Large intestine (tissue), 3 donors: ENCODE data around the gene QRICH2. TPM values are rescaled to one million over a fixed set of nuclear protein-coding genes. Genes with fewer than 3 reads are reported as not detected.

ENCODE experiments used
- DNase-seq, 2 donors: peaks; one replicate each; pipeline versions ENCODE4 v3.0.0 to v3.0.0-alpha.2; 2013
- H3K27ac ChIP-seq: one replicate; pipeline ENCODE4 v1.5.1; 2013; ENCODE audit warnings: low read length
- H3K27me3 ChIP-seq: 2 replicates; pipeline ENCODE4 v1.6.1; 2013; ENCODE audit warnings: low read length; ENCODE audit not compliant: control insufficient read depth, insufficient read depth
- H3K36me3 ChIP-seq: 2 replicates; pipeline ENCODE4 v1.6.1; 2013; ENCODE audit warnings: low read length; ENCODE audit not compliant: control insufficient read depth, insufficient read depth
- H3K4me1 ChIP-seq: one replicate; pipeline ENCODE4 v1.6.1; 2013; ENCODE audit warnings: low read length; ENCODE audit not compliant: control insufficient read depth, insufficient read depth
- H3K4me3 ChIP-seq: one replicate; pipeline ENCODE4 v1.5.1; 2013; ENCODE audit warnings: low read length
- H3K9me3 ChIP-seq: one replicate; pipeline ENCODE4 v1.6.1; 2013; ENCODE audit warnings: mild to moderate bottlenecking, low read depth, low read length, moderate library complexity; ENCODE audit not compliant: control insufficient read depth
- WGBS: methylation state at CpG from one replicate; pipeline ENCODE4 v1.1.5; 2013; ENCODE audit warnings: low lambda C conversion rate; ENCODE audit not compliant: insufficient coverage; 5-methylcytosine and 5-hydroxymethylcytosine counted together
- polyA plus RNA-seq: library from polyadenylated mRNA; unstranded; fragments of 120-200 nt; gene quantifications from one replicate; pipeline ENCODE4 v1.2.1, GENCODE V29; 2013

Gene QRICH2
- polyA plus RNA-seq, 1 donor: 3.1 TPM

DNA sequence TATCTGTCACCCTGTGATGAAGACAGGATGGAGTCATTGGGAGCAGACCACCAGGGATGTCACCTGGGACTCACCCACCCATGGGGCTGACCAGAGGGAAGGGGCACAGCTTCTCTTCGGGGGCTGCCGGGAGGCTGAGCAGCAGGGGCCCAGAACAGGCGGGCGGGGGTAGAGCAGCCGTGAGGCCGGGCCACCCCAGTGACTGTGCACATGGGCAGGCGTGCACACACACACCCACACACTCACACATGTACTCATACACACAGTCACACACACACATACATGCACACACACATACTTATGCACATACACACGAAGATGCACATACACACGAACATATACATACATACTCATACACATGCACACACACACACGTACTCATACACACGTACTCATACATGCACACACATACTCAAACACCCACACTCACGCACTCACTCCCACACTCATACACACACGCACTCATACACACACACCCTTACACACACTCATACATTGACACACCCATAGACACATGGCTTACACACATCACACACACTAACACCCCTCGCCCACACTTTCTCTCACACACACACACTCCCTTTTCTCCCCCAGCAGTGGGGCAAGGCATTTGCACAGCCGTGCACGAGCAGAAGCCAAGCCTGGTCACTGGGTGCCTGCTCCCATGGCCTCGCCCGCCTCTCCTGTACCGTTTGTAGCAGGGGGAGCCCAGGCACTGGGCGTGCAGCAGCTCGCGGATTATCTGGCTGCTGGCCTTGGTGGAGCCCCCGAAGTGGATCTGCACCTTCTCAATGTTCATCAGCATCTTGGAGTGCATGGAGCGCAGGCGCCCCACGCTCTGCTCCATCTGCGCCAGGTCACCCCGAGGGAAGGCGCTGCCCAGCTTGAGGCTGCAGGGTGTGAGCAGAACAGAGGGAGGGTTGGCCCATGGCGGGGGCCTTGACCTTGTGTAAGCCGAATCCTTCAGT lies 30.5 kb downstream of the QRICH2 start:
- no CpG with 5 or more reads among the region's 31 CpGs for WGBS

DNA sequence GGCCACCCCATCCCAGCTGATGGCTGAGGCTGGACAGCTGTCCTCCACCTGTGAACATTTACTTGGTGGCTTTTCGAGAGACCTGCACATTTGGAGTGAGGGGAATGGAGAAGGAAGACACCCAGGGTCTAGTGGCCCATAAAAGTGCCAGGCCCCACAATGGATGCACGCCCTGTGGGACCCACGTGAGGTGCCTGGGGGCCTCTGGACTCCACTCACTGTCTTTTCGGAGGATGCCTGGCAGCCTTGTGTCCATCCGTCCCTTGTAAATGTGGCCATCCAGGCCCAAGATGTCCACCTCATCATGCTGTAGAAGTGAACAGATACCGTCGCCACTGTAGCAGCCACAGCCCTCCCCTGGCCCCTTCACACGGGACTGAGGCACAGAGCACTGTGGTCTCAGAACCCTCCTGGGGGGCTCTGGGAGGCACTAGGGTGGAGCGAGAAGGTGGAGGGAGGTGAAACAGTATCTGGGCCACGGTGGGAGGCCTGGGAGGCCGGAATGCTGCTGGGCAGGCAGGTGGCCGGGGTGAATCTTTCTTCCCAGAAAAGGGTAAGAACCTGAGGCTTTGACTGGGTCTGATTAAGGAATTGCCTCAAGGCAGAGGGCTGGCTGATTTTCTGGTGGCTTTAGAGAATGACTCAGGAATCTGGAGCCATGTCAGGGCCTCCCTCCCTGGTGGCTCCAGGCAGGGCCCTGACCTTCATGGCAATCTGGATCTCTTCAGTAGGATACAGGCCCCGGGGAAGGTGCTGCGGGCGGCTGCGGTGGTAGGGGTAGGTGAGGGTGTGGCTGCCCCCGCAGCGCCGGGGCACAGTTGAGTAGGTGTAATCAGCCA lies 31.4 kb downstream of the QRICH2 start:
- no peak overlapping the region for H3K27ac ChIP-seq
- no peak for DNase-seq
- no CpG with 5 or more reads among the region's 19 CpGs for WGBS
- no peaks in the 10 kb centered on the region for H3K27me3 ChIP-seq
- no peak overlapping the region for H3K4me3 ChIP-seq
- peaks cover 3% of the 10 kb centered on the region for H3K36me3 ChIP-seq
- H3K4me1 ChIP-seq: peaks cover 17% of the 10 kb centered on the region
- H3K9me3 ChIP-seq: no peaks in the 10 kb centered on the region

More for the DNA sequence above, 30.5 kb downstream of the QRICH2 start:
- Histone ChIP-seq H3K9me3 (no peaks in the 10 kb centered on the region), H3K27me3 (no peaks in the 10 kb centered on the region), H3K4me1 (peaks cover 8% of the 10 kb centered on the region), H3K27ac (no peak overlapping the region), H3K4me3 (no peak overlapping the region), H3K36me3 (peaks cover 3% of the 10 kb centered on the region)
- no peak for DNase-seq

DNA sequence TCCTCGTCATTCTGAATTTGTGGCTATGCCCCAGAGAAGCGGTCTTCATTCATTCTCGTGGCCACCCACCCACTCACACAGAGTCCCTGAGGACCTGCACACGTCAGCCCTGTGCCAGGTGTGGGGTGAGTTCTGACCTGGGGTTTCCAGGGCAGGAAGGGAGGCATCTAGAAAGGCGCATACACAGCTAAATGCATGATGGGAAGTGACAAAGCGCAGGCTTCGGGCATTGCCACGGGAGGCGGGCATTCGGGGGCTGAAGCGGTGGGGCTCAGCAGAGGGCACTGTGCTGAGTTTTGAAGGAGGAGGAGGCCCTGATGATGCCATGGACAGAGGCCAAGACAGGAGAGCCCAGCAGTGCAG lies 32.0 kb downstream of the QRICH2 start:
- DNase-seq: no peak
- WGBS: no CpG with 5 or more reads among the region's 11 CpGs
- H3K36me3 ChIP-seq: peaks cover 3% of the 10 kb centered on the region

DNA sequence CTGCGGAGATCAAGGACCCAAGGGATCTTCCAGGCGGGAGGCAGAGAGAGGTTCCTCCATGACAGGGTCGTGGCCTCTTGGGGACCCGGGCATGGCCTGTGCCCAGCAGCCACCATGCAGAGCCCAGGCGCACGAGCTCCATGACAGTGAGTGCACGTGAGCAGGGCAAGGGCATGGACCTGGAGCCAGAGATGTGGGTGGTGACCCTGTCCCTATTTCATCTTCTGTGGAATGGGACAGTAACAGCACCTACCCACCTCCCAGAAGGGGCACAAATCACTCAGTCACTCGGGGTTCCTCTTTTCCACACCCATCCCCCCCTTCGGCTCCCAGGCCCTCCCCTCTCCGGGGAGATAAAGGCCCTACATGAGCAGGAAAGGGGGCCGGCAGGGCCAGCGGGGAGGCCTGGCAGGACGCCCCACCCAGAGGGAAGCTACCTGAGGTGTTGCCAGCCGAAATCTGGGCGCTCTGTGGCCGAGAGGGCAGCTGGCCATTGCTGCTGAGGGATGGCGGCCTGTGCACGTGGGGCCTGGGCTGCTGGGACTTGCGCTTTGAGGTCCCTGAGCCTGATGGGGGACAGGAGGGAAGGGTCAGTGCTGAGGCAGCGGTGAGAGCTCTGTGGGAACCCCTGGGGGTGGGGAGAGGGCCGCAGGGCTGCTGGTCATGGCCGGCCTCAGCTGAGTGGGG lies 32.6 kb downstream of the QRICH2 start:
- Histone ChIP-seq H3K4me3 (no peak overlapping the region), H3K4me1 (peaks cover 28% of the 10 kb centered on the region), H3K27ac (no peak overlapping the region), H3K36me3 (peaks cover 7% of the 10 kb centered on the region), H3K27me3 (no peaks in the 10 kb centered on the region), H3K9me3 (no peaks in the 10 kb centered on the region)
- WGBS: no CpG with 5 or more reads among the region's 22 CpGs
- DNase-seq: no peak

More for the DNA sequence above, 32.0 kb downstream of the QRICH2 start:
- Histone ChIP-seq H3K27me3 (no peaks in the 10 kb centered on the region), H3K4me3 (no peak overlapping the region), H3K27ac (no peak overlapping the region), H3K4me1 (peaks cover 23% of the 10 kb centered on the region), H3K9me3 (no peaks in the 10 kb centered on the region)

DNA sequence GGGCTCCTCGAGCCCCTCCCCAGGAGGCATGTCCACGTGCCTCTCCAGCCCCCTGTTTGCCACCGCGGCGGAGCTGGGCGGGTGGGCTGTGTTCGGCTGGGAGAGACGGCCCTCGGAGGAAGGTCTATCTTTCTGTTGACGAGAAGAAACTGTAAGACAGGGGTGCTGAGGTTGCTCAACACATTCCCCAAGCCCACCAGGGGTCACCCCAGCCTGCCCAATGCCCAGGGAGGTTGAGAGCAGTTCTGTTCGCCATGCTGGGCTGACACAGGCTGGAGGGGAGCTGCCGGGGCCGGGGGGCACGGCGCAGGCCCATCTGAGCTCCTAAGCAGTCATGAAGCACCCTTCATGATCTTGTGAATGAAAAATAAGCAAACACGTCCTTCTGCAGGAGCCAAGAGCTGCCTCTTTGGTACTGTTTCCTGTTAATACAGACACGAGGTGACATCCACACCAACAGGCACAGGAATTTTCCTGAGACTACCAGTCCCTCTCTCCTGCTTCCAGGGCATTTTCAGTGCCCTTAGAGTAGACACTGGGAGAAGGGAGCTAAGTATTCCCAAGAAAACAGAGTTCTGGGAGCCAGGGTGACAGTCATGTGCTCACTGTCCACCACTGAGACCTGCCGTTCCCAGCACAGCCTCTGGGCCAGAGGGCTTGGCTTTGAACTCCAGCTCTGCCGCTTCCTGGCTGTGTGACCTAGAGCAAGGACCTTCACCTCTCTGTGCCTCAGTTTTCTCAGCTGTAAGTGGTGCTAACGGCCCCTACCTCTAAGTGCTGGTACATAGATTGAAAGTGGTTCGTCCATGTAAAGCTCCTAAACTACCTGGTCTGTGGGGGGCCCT lies 33.7 kb downstream of the QRICH2 start:
- Histone ChIP-seq H3K27ac (no peak overlapping the region), H3K36me3 (peaks cover 17% of the 10 kb centered on the region), H3K27me3 (no peaks in the 10 kb centered on the region), H3K4me1 (peaks cover 38% of the 10 kb centered on the region), H3K9me3 (no peaks in the 10 kb centered on the region), H3K4me3 (no peak overlapping the region)
- no peak for DNase-seq
- WGBS: no CpG with 5 or more reads among the region's 21 CpGs

DNA sequence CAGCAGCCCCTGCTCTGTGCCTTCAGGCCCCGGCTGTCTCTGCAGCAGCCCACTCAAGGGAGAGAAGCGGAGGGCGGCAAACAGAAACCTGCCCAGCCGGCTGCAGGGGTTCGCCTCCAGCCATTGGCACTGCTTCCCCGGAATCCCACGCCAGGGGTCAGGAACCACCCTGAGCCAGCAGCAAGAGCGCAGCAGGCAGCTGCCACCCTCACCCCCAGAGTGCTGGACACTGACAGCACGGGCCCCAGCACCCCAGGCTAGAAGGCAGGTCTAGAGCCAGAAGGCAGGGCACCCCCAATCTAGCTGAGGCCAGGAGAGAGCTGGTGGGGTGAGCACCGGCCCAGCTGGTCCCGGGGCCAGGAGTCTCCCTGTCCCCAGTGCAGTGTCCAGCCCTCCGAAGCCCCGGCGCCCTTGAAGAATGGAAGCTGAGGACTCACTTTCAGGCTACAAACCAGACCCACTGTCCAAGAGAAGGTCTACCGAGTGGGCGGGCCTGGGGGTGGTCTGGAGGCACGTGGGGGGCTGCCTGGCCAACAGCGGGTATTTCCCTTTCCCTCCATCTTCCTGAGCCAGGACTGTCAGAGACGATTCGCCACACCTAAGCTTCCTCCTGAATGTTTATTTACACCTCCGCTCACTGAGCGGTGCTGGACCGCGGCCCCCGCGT lies 34.5 kb downstream of the QRICH2 start:
- WGBS: no CpG with 5 or more reads among the region's 26 CpGs
- Histone ChIP-seq H3K4me3 (no peak overlapping the region), H3K4me1 (peaks cover 39% of the 10 kb centered on the region), H3K27ac (no peak overlapping the region), H3K27me3 (no peaks in the 10 kb centered on the region), H3K9me3 (no peaks in the 10 kb centered on the region), H3K36me3 (peaks cover 23% of the 10 kb centered on the region)
- DNase-seq: no peak

DNA sequence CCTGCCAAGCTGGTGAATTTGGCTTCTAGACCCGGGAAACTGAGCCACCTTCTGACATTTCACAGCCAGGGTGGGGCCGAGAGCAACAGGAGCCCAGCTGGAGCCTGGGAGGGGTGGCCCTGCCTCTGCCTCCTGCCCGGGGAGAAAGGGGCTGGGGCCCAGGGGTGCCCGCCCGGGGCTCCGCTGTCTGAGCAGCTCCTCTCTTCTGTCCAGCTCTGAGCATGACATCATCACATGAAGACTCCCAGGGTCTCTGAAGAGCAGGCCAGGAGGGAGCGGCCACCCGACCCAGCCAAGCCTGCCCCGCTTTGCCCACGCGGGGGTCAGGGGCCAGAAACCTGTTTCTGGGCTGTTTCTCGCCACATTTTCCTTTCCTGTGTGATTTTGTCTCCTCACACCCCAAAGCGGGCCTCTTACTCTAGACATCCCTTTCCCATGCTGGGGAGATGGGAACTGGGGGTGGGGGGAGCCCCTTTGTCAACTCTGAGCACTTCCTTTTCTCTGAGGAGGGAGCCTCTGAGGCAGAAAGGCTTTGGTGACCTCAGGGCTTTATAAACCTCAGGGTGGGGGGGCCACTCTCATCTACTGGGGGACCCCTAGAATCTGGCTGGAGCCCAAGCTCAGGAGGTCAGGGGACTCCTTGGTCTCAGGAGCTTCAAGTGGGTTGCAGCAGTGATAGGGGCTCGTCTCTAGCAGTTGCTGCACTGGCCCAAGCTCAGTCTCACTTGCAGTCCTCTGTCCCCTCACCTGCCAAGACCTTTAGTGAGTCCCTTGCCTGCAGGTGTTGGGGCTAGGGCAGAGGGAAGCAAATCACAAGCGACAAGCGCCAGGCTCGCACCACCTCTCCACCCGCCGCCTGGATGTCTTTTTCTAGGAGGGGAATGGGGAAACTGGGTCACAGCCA lies 35.3 kb downstream of the QRICH2 start:
- Histone ChIP-seq H3K4me1 (peaks cover 46% of the 10 kb centered on the region), H3K4me3 (peak overlapping the region; percentile 55), H3K27ac (peak overlapping the region; percentile 80), H3K36me3 (peaks cover 26% of the 10 kb centered on the region), H3K27me3 (no peaks in the 10 kb centered on the region), H3K9me3 (no peaks in the 10 kb centered on the region)
- no CpG with 5 or more reads among the region's 19 CpGs for WGBS
- DNase-seq: no peak

DNA sequence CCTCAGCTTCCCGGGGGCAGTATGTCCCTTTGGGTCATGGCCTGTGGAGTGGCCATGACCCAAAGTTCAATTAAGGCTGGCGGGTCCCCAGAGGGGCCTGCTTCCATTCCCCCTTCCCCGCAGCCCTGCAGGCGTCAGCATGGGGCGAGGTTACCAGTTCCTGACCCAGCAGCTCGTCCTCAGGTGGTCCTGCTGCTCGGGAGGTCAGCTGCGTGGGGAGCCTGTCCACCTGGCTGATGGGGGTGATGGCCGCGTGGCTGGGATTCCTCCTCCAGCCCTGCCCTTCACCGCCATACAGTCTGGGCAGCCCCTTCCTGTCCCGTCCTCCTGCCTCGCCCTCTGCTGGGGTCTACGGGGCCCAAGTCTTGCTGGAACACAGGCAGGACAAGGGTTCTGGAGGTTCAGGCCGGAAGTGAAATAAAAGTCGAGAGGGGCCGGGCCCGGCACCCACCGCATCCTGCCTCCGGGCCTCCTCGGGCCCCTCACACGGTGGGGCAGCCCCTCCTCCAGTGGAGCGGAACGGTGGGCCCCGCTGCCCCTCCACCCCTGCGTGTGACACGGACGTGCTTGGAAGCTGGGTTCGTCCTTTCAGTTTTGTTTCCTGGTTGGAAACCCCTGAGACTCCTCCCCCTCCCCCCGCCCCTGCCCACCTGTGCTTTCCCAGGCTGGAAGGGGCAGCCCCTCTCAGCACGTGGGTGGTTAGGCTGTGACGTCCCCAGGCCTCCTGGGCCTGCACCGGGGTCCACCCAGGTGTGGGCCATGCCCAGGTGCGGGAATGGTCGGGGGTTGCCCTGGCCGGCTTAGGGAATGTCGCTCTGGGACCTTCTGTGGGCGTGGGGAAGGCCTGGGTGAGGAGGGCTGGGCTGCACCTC lies 36.2 kb downstream of the QRICH2 start:
- Histone ChIP-seq H3K9me3 (no peaks in the 10 kb centered on the region), H3K27ac (peak overlapping the region; percentile 80), H3K4me3 (peak overlapping the region; percentile 55), H3K27me3 (no peaks in the 10 kb centered on the region), H3K36me3 (peaks cover 30% of the 10 kb centered on the region), H3K4me1 (peaks cover 55% of the 10 kb centered on the region)
- WGBS: no CpG with 5 or more reads among the region's 38 CpGs
- DNase-seq: peak; percentile 62 to 83
